ENCODE measurements around the gene CLIP2. TPM values are rescaled to one million over a fixed set of nuclear protein-coding genes. Genes with fewer than 3 reads are reported as not detected.

CLIP2 gene
- total and polyA plus RNA-seq, 2 of the 8 experiments (the other 6 are each of a cell fraction or from before 2014, with no cell fraction given): 8.3 to 41.5 TPM

GRCh38 chr7:74307738-74308505, 18.7 kb downstream of the CLIP2 start:
- Histone ChIP-seq H2BK5ac (ENCODE audit: low read depth, low read length) (no peak overlapping the region), H3K4me1 (replicated peaks in 1 of 4; ENCODE audit: control insufficient read depth in 3 of 4, insufficient read depth in 4 of 4, low read length in 3 of 4) (peaks cover 0 to 6% (median 3%) of the 10 kb centered on the region in 4 experiments; a peak in 4 of 7 replicates), H3K9me3 (ENCODE audit: insufficient read depth in 2 of 2, low read depth in 1 of 2, low read length in 1 of 2) (no peaks in the 10 kb centered on the region), H2BK20ac (ENCODE audit: low read length) (no peak overlapping the region), H2BK12ac (ENCODE audit: low read depth, low read length) (no peak overlapping the region), H3K18ac (ENCODE audit: extremely low read depth, low read length) (no peak overlapping the region), H3K27ac (ENCODE audit: low read depth, low read length) (no peak overlapping the region), H3K23me2 (ENCODE audit: low read depth, low read length) (no peaks in the 10 kb centered on the region), H3K36me3 (ENCODE audit: control insufficient read depth in 2 of 4, insufficient read depth in 4 of 4, low read length in 3 of 4) (no peaks in the 10 kb centered on the region), H3K79me1 (ENCODE audit: low read depth, low read length) (peaks cover 13% of the 10 kb centered on the region; the same call in 1 of the 2 replicates), H3K27me3 (replicated peaks in 1 of 4; ENCODE audit: control insufficient read depth in 3 of 4, extremely low read depth in 1 of 4, insufficient read depth in 3 of 4, low read length in 3 of 4) (no peaks in the 10 kb centered on the region), H4K5ac (ENCODE audit: insufficient read length, low read depth, low read length) (no peak overlapping the region), H2BK15ac (ENCODE audit: low read length) (no peak overlapping the region), H3K56ac (replicated peaks; ENCODE audit: insufficient read length, low read depth, low read length) (no peak overlapping the region), H3K79me2 (ENCODE audit: control insufficient read depth in 1 of 2, insufficient read depth in 2 of 2, low read length in 2 of 2) (peaks cover 0 to 12% of the 10 kb centered on the region in 2 experiments; a peak in 1 of 4 replicates), H3K23ac (ENCODE audit: insufficient read length) (no peak overlapping the region), H3K4ac (replicated peaks; ENCODE audit: insufficient read length, low read depth, low read length) (no peak overlapping the region), H3K4me3 (ENCODE audit: extremely low read depth in 1 of 4, insufficient read depth in 2 of 4, low read depth in 3 of 4, low read length in 4 of 4) (no peak overlapping the region), H2AK5ac (ENCODE audit: low read depth, low read length) (no peak overlapping the region), H2BK120ac (replicated peaks; ENCODE audit: low read depth, low read length) (no peak overlapping the region), H4K91ac (replicated peaks; ENCODE audit: insufficient read length, low read length) (no peak overlapping the region), H3K4me2 (ENCODE audit: insufficient read depth in 1 of 2, low read depth in 2 of 2, low read length in 2 of 2) (no peak overlapping the region), H2AFZ (ENCODE audit: low read length) (no peak overlapping the region), H4K20me1 (replicated peaks in 1 of 2; ENCODE audit: control insufficient read depth in 1 of 2, insufficient read depth in 2 of 2, low read length in 2 of 2) (peaks cover 8 to 9% of the 10 kb centered on the region in 2 experiments), H4K8ac (ENCODE audit: extremely low read depth, insufficient read depth, low read length) (no peak overlapping the region), H3K14ac (ENCODE audit: insufficient read length) (no peak overlapping the region), H3K9ac (replicated peaks in 1 of 4; ENCODE audit: extremely low read depth in 1 of 4, low read depth in 3 of 4, low read length in 3 of 4) (no peak overlapping the region)
- WGBS, 2 experiments (ENCODE audit: extremely low coverage in 1 of 2, insufficient coverage in 1 of 2, insufficient read length in 1 of 2, insufficient replicate concordance in 2 of 2, low coverage in 1 of 2, low lambda C conversion rate in 2 of 2, missing lambda C conversion rate in 1 of 2): 80% methylated on average over 10 of the region's 10 CpGs; no CpG with 5 or more reads in 1 of the 2 experiments
- DNase-seq (ENCODE audit: low read depth in 1 of 2, low spot score in 2 of 2): no peak
- ChIA-PET POLR2A (ENCODE audit: partially characterized antibody) (interaction anchor here (1.3 kb wide), 1 partner anchor 8 kb away, joined by 4 read pairs; no protein-coding TSS in a partner anchor), CTCF (ENCODE audit: partially characterized antibody) (interaction anchor here (0.9 to 3.2 kb wide), 4 partner anchors 15 to 238 kb away, joined by 3 to 11 read pairs (median 4); no protein-coding TSS in a partner anchor)
- FAIRE-seq: no peak
- TF ChIP-seq, protein P1, sequence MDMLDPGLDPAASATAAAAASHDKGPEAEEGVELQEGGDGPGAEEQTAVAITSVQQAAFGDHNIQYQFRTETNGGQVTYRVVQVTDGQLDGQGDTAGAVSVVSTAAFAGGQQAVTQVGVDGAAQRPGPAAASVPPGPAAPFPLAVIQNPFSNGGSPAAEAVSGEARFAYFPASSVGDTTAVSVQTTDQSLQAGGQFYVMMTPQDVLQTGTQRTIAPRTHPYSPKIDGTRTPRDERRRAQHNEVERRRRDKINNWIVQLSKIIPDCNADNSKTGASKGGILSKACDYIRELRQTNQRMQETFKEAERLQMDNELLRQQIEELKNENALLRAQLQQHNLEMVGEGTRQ (IDR thresholded peaks at IDR 0.05; ENCODE audit: low read length): no peak
- TF ChIP-seq, protein P2, sequence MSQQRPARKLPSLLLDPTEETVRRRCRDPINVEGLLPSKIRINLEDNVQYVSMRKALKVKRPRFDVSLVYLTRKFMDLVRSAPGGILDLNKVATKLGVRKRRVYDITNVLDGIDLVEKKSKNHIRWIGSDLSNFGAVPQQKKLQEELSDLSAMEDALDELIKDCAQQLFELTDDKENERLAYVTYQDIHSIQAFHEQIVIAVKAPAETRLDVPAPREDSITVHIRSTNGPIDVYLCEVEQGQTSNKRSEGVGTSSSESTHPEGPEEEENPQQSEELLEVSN (IDR thresholded peaks at IDR 0.05): no peak
- TF ChIP-seq KDM4A (IDR thresholded peaks at IDR 0.05; ENCODE audit: low read depth, low read length, severe bottlenecking) (no peak), MAFK (IDR thresholded peaks at IDR 0.05; ENCODE audit: low read depth, low read length) (no peak), TAF7 (optimal IDR thresholded peaks at IDR 0.05; ENCODE audit: borderline replicate concordance, low read depth, low read length) (no peak), SAP30 (IDR thresholded peaks at IDR 0.05; ENCODE audit: insufficient read depth, insufficient replicate concordance, low read length) (no peak), KDM5A (IDR thresholded peaks at IDR 0.05; ENCODE audit: low read length) (no peak), CREB1 (IDR thresholded peaks at IDR 0.05) (no peak), KDM1A (IDR thresholded peaks at IDR 0.05; ENCODE audit: borderline replicate concordance, low read length) (no peak), POLR2A (IDR thresholded peaks at IDR 0.05; ENCODE audit: control extremely low read depth in 1 of 2, low read depth in 2 of 2, low read length in 2 of 2) (no peak), CBX5 (IDR thresholded peaks at IDR 0.05; ENCODE audit: low read depth, low read length) (no peak)
